ENCODE measurements around the gene SHISA8. TPM values are rescaled to one million over a fixed set of nuclear protein-coding genes. Genes with fewer than 3 reads are reported as not detected.
A peak's percentile ranks its signal among the peaks of the same experiment; 100 is the strongest.

Gene SHISA8
- total RNA-seq, 6 experiments from 2014 or later = not detected

GRCh38 chr22:41931701-41932269, 16.9 kb upstream of the SHISA8 start:
- Mint-ChIP-seq H3K36me3 (ENCODE audit: low read depth) (no peaks in the 10 kb centered on the region), H3K4me3 (no peak overlapping the region), H3K27me3 (ENCODE audit: insufficient read depth) (peaks cover 13% of the 10 kb centered on the region), H3K4me1 (ENCODE audit: low read depth) (no peaks in the 10 kb centered on the region), H3K27ac (no peak overlapping the region), H3K9me3 (no peaks in the 10 kb centered on the region)
- TF ChIP-seq CTCF (IDR thresholded peaks at IDR 0.05) = no peak
- no peak for DNase-seq

DNA sequence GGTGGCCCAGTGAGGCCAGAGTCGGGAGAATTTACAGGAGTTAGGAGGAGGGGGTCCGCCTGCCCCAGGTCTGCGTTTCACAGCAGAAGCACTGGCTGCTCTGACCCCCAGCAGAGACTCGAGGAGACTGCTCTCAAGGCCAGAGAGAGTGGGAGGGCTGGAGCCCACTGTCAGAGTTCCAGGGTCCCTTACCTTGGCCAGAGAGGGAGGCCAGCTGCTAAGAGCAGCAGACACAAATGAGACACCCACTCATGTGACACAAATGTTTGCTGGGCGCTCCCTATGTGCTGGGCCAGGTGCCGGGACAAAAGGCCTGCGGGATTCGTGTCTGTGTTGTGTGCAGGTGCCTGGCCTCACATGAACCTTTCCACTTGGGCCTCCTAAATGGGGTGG, 14.5 kb upstream of the SHISA8 start:
- TF ChIP-seq CTCF (IDR thresholded peaks at IDR 0.05) = no peak
- Mint-ChIP-seq H3K27me3 (ENCODE audit: insufficient read depth) (peaks cover 17% of the 10 kb centered on the region), H3K4me1 (ENCODE audit: low read depth) (no peaks in the 10 kb centered on the region), H3K27ac (no peak overlapping the region), H3K9me3 (no peaks in the 10 kb centered on the region), H3K36me3 (ENCODE audit: low read depth) (no peaks in the 10 kb centered on the region), H3K4me3 (no peak overlapping the region)
- DNase-seq = no peak

- Mint-ChIP-seq H3K27me3 (ENCODE audit: insufficient read depth) (peaks cover 17% of the 10 kb centered on the region), H3K9me3 (no peaks in the 10 kb centered on the region), H3K36me3 (ENCODE audit: low read depth) (no peaks in the 10 kb centered on the region), H3K4me3 (no peak overlapping the region), H3K4me1 (ENCODE audit: low read depth) (no peaks in the 10 kb centered on the region), H3K27ac (no peak overlapping the region)
- DNase-seq = no peak
- no peak for TF ChIP-seq CTCF (IDR thresholded peaks at IDR 0.05)
Observed at GRCh38 chr22:41928593-41929417, 13.9 kb upstream of the SHISA8 start.

GRCh38 chr22:41927813-41928212, 12.9 kb upstream of the SHISA8 start:
- no peaks in the 10 kb centered on the region for H3K4me1 Mint-ChIP-seq (ENCODE audit: low read depth)
- H3K27ac Mint-ChIP-seq = no peak overlapping the region
- no peak for DNase-seq
- no peaks in the 10 kb centered on the region for H3K36me3 Mint-ChIP-seq (ENCODE audit: low read depth)
- H3K27me3 Mint-ChIP-seq (ENCODE audit: insufficient read depth) = peaks cover 19% of the 10 kb centered on the region
- no peaks in the 10 kb centered on the region for H3K9me3 Mint-ChIP-seq
- TF ChIP-seq CTCF (IDR thresholded peaks at IDR 0.05) = no peak
- no peak overlapping the region for H3K4me3 Mint-ChIP-seq

DNA sequence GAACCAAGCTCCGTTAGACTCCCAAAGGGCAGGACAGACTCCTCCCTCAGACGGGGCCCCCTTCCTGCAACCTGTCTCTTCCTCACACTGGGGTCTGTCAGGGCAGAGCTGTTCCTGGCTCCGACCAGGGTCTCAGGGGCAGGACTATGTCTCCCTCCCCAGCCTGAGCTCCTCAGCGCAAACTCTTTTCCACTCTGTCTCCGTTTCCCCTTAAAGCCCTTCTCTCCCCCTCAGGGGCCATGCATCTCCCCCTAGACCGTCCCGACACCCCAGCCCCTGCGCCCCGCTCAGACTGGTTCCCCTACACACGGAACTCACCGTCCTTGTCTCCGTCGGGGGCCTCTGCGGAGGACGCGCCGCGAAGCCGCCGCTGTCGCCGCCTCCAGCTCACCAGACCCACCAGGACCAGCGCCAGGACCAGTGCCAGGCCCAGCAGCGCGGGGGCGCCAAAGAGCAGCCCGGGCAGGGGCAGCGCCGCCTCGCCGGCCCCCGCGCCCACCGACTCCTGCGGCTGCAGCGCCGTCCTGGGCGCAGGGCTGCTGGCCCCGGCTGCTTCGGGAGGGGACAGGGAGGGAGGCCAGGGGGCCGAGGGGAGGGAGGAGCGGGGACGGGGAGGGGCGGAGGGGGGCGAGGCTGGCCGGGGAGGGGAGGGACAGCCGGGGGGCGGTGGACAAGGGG, 11.0 kb upstream of the SHISA8 start:
- H3K27ac Mint-ChIP-seq = no peak overlapping the region
- H3K36me3 Mint-ChIP-seq (ENCODE audit: low read depth) = no peaks in the 10 kb centered on the region
- H3K9me3 Mint-ChIP-seq = no peaks in the 10 kb centered on the region
- TF ChIP-seq CTCF (IDR thresholded peaks at IDR 0.05) = peak; percentile 75
- H3K4me3 Mint-ChIP-seq = peak overlapping the region; percentile 32; the same call in 1 of the 2 replicates
- no peak for DNase-seq
- peaks cover 19% of the 10 kb centered on the region for H3K27me3 Mint-ChIP-seq (ENCODE audit: insufficient read depth)
- no peaks in the 10 kb centered on the region for H3K4me1 Mint-ChIP-seq (ENCODE audit: low read depth)
